ENCODE measurements around the gene IL17C. TPM values are rescaled to one million over a fixed set of nuclear protein-coding genes. Genes with fewer than 3 reads are reported as not detected.
A peak's percentile ranks its signal among the peaks of the same experiment; 100 is the strongest.

Gene IL17C
- total and polyA plus RNA-seq, 9 of the 15 experiments (the other 6 are each of a cell fraction or from before 2014, with no cell fraction given), result not detected

DNA sequence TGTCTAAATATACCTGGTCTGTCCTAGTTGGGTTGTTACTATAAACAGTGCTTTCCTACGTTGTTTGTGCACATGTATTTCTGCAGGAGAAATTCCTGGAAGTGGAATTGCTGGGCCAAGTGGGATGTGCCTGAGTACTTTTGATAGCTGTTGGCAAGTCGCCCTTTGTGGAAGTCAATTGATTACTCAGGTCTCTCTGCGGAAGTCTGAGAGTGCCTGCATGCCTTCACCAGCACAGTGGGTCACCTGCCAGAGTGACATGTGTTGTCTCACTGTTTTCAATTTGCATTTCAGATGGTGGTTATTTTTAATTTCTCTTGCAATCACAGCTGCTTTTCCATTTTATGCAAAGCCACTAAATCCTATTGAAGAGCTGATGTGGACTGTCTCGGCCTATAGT is 26.8 kb downstream of the IL17C start:
- FAIRE-seq (no peak), ATAC-seq (no peak), DNase-seq (ENCODE audit: extremely low read depth in 1 of 4, low spot score in 3 of 4) (no peak)
- no peak overlapping the region for H2AFZ ChIP-seq (ENCODE audit: low read depth, low read length)
- BruUV-seq (replicated peaks), result no TSS peak
- peak overlapping the region in 1 of 2 experiments; percentile 79; a peak in 1 of 4 replicates for H3K9ac ChIP-seq (ENCODE audit: insufficient read depth in 1 of 2, low read depth in 2 of 2, low read length in 2 of 2)
- no peaks in the 10 kb centered on the region for H3K27me3 ChIP-seq (ENCODE audit: control insufficient read depth in 2 of 2, insufficient read depth in 2 of 2, low read length in 2 of 2)
- no peaks in the 10 kb centered on the region for H3K9me1 ChIP-seq (ENCODE audit: control insufficient read depth, insufficient read depth, low read length)
- intact Hi-C loops (cut with micrococcal nuclease) (no loop called here), in situ Hi-C loops (cut with MboI) (no loop called here)
- H3K4me1 ChIP-seq (replicated peaks in 1 of 2; ENCODE audit: control insufficient read depth in 2 of 2, insufficient read depth in 2 of 2, low read length in 2 of 2), result peaks cover 11 to 53% of the 10 kb centered on the region in 2 experiments
- 47% methylated on average over 4 of the region's 4 CpGs for WGBS (ENCODE audit: insufficient coverage, low coverage, missing lambda C conversion rate)
- POLR2A ChIA-PET, result interaction anchor here (0.6 to 1.3 kb wide), 5 partner anchors 10 to 1282 kb away, joined by 3 to 6 read pairs (median 4); no protein-coding TSS in a partner anchor
- no peak overlapping the region for H3K4me2 ChIP-seq (ENCODE audit: insufficient read depth, low read length)
- no peak overlapping the region for H3K27ac ChIP-seq (ENCODE audit: extremely low read depth, low read depth, low read length)
- 0 out of 2 replicates have a peak, but pooled peaks cover under 1% of the 10 kb centered on the region for H4K20me1 ChIP-seq (replicated peaks; ENCODE audit: control insufficient read depth, insufficient read depth, low read length)
- peaks cover 18% of the 10 kb centered on the region; the same call in 2 of the 3 replicates for H3K36me3 ChIP-seq (ENCODE audit: control insufficient read depth, insufficient read depth, low read length)
- TF ChIP-seq RAD21 (CRISPR knock-in tag; conservative IDR thresholded peaks at IDR 0.05 in 1 of 2, IDR thresholded peaks at IDR 0.05 in 1 of 2), result no peak
- no peak for TF ChIP-seq RNF2 (IDR thresholded peaks at IDR 0.05)
- TF ChIP-seq, protein P1, sequence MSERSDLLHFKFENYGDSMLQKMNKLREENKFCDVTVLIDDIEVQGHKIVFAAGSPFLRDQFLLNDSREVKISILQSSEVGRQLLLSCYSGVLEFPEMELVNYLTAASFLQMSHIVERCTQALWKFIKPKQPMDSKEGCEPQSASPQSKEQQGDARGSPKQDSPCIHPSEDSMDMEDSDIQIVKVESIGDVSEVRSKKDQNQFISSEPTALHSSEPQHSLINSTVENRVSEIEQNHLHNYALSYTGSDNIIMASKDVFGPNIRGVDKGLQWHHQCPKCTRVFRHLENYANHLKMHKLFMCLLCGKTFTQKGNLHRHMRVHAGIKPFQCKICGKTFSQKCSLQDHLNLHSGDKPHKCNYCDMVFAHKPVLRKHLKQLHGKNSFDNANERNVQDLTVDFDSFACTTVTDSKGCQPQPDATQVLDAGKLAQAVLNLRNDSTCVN (CRISPR knock-in tag; IDR thresholded peaks at IDR 0.05), result no peak
- no peak for TF ChIP-seq MTA2 (IDR thresholded peaks at IDR 0.05; ENCODE audit: low read depth)
- TF ChIP-seq GTF2E2 (tag; IDR thresholded peaks at IDR 0.05), result no peak
- no peak for TF ChIP-seq ZNF445 (CRISPR knock-in tag; IDR thresholded peaks at IDR 0.05; ENCODE audit: low read depth)
- TF ChIP-seq ZNF707 (CRISPR knock-in tag; conservative IDR thresholded peaks at IDR 0.05), result no peak
- no peak for TF ChIP-seq SNIP1 (IDR thresholded peaks at IDR 0.05; ENCODE audit: low read depth)
- H3K9me3 ChIP-seq (replicated peaks; ENCODE audit: control insufficient read depth, insufficient read depth, low read depth, low read length), result no peaks in the 10 kb centered on the region
- H3K4me3 ChIP-seq, result no peak overlapping the region
- peaks cover 49% of the 10 kb centered on the region for H3K79me2 ChIP-seq (ENCODE audit: control insufficient read depth, insufficient read depth, low read length)
- CTCF ChIA-PET (ENCODE audit: low intra/inter-chr PET ratio), result no interaction called here

Measured in K562 (cell line).